B cell (primary cell): ENCODE results near the gene OR6C2. TPM values are rescaled to one million over a fixed set of nuclear protein-coding genes. Genes with fewer than 3 reads are reported as not detected.

Experiments used
- ATAC-seq: fragments of 200-7000 bp; cut with Tn5 transposase; one replicate; pipeline ENCODE4 v1.10.0; 2021; ENCODE audit warnings: low read depth, mild to moderate bottlenecking, moderate number of reproducible peaks, moderate library complexity
- CTCF ChIA-PET: fragments of 350-600 bp; sonication (Branson Sonifier 250); formaldehyde crosslinking; loops from one replicate; lab custom pipeline; 2021; ENCODE audit warnings: antibody characterized with exemption, inconsistent platforms; lab: Charles Lee
- POLR2A ChIA-PET: fragments of 350-600 bp; sonication (Branson Sonifier 250); formaldehyde crosslinking; loops from one replicate; lab custom pipeline; 2021; ENCODE audit warnings: antibody characterized with exemption; lab: Charles Lee
- DNase-seq: peaks from one replicate; pipeline ENCODE4 v3.0.0; 2013
- H2AFZ ChIP-seq: 2 replicates; pipeline ENCODE4 v1.6.1; 2012; ENCODE audit warnings: mild to moderate bottlenecking, low read depth, low read length; ENCODE audit not compliant: insufficient read depth, poor library complexity, severe bottlenecking
- H3K27ac ChIP-seq, 2 donors: 1 replicate in 1 of 2; 2 replicates in 1 of 2; pipeline ENCODE4 v1.5.1; 2012 to 2013; ENCODE audit warnings: low read length in 2 of 2, mild to moderate bottlenecking in 2 of 2, moderate library complexity in 1 of 2
- H3K27me3 ChIP-seq, 4 experiments: fragments of 200-600 bp in 1 of 4; sonication (generic) in 1 of 4; replicated peaks in 1 of 4; 1 replicate in 2 of 4; 2 replicates in 2 of 4; pipeline versions ENCODE4 v1.6.1 to v1.7.0; 2013 to 2016; ENCODE audit warnings: low read length in 3 of 4, mild to moderate bottlenecking in 2 of 4, mixed read lengths in 1 of 4, moderate library complexity in 1 of 4; ENCODE audit not compliant: insufficient read depth in 4 of 4, control insufficient read depth in 3 of 4; ENCODE audit errors: control extremely low read depth in 1 of 4
- H3K36me3 ChIP-seq, 2 experiments: replicated peaks in 1 of 2; 1 replicate in 1 of 2; 2 replicates in 1 of 2; pipeline versions ENCODE4 v1.6.1 to v1.7.1; 2013; ENCODE audit warnings: low read length in 1 of 2; ENCODE audit not compliant: insufficient read depth in 2 of 2, control insufficient read depth in 1 of 2; ENCODE audit errors: control extremely low read depth in 1 of 2, extremely low read depth in 1 of 2
- H3K4me1 ChIP-seq, 2 donors: fragments of 200-600 bp in 1 of 2; sonication (generic) in 1 of 2; 1 replicate in 1 of 2; 2 replicates in 1 of 2; pipeline versions ENCODE4 v1.5.1 to v1.6.1; 2013 to 2017; ENCODE audit warnings: low read length in 2 of 2; ENCODE audit not compliant: control insufficient read depth in 2 of 2, insufficient read depth in 2 of 2
- H3K4me2 ChIP-seq: replicated peaks from 2 replicates; pipeline ENCODE3; 2012; ENCODE audit warnings: mild to moderate bottlenecking, low read depth, low read length; ENCODE audit not compliant: poor library complexity, severe bottlenecking
- H3K4me3 ChIP-seq, 5 experiments: fragments of 200-600 bp in 1 of 5; sonication (generic) in 1 of 5; 1 replicate in 3 of 5; 2 replicates in 2 of 5; pipeline versions ENCODE4 v1.5.1 to v1.7.0; 2011 to 2016; ENCODE audit warnings: low read length in 4 of 5, mild to moderate bottlenecking in 4 of 5, low read depth in 2 of 5, control low read depth in 1 of 5, moderate library complexity in 1 of 5; ENCODE audit not compliant: insufficient read depth in 1 of 5; ENCODE audit errors: control extremely low read depth in 1 of 5, extremely low read depth in 1 of 5
- H3K79me2 ChIP-seq: fragments of 200-600 bp; sonication (generic); one replicate; pipeline ENCODE4 v1.6.0; 2016; ENCODE audit warnings: low read length; ENCODE audit not compliant: control insufficient read depth, insufficient read depth
- H3K9ac ChIP-seq: fragments of 200-600 bp; sonication (generic); 2 replicates; pipeline ENCODE4 v1.6.1; 2017; ENCODE audit warnings: mild to moderate bottlenecking, low read length, moderate library complexity
- H3K9me3 ChIP-seq, 3 donors: one replicate each; pipeline versions ENCODE4 v1.6.1 to v1.7.1; 2013; ENCODE audit warnings: low read length in 2 of 3; ENCODE audit not compliant: control insufficient read depth in 2 of 3, insufficient read depth in 1 of 3; ENCODE audit errors: control extremely low read depth in 1 of 3
- H4K20me1 ChIP-seq: 2 replicates; pipeline ENCODE4 v1.6.0; 2012; ENCODE audit warnings: mild to moderate bottlenecking, low read length; ENCODE audit not compliant: insufficient read depth, control insufficient read depth, poor library complexity, severe bottlenecking
- H3K27ac Mint-ChIP-seq: one replicate; pipeline ENCODE4 v1.8.0; 2021; ENCODE audit warnings: mixed read lengths
- H3K27me3 Mint-ChIP-seq: one replicate; pipeline ENCODE4 v1.8.0; 2021; ENCODE audit warnings: mixed read lengths
- H3K4me1 Mint-ChIP-seq: one replicate; pipeline ENCODE4 v1.8.0; 2021; ENCODE audit warnings: mixed read lengths
- H3K4me3 Mint-ChIP-seq: one replicate; pipeline ENCODE4 v1.8.0; 2021; ENCODE audit warnings: mixed read lengths
- H3K9me3 Mint-ChIP-seq: one replicate; pipeline ENCODE4 v1.8.0; 2022; ENCODE audit warnings: mixed read lengths; ENCODE audit not compliant: insufficient read depth
- EZH2 ChIP-seq: IDR thresholded peaks from 2 replicates; pipeline ENCODE4 v1.6.1; 2012; ENCODE audit warnings: borderline replicate concordance, low read depth, mild to moderate bottlenecking, moderate library complexity, low read length; ENCODE audit not compliant: insufficient read depth, poor library complexity, severe bottlenecking
- WGBS: methylation state at CpG from one replicate; pipeline ENCODE4 v1.1.5; 2013; ENCODE audit warnings: missing lambda C conversion rate; ENCODE audit not compliant: insufficient coverage; 5-methylcytosine and 5-hydroxymethylcytosine counted together
- intact Hi-C: fragments of 100-400 bp; cut with micrococcal nuclease; formaldehyde crosslinking; loops from one replicate; pipeline ENCODE4 v1.10.0; 2022
- polyA plus RNA-seq: library from polyadenylated mRNA; depleted of rRNA; stranded (reverse); fragments of >200 nt; gene quantifications from 2 replicates; pipeline ENCODE4 v1.2.3, GENCODE V29; 2012
- total RNA-seq, 2 donors: library from RNA; stranded (reverse); fragments of 120-200 nt in 1 of 2; gene quantifications; 1 replicate in 1 of 2; 2 replicates in 1 of 2; pipeline versions ENCODE4 v1.2.3 to v1.2.4, GENCODE V29; 2013 to 2022
- TF ChIP-seq, protein P1 (sequence below): fragments of 200-600 bp; IDR thresholded peaks from one replicate; pipeline ENCODE4 v1.8.0; 2022; ENCODE audit warnings: antibody characterized with exemption, mild to moderate bottlenecking

OR6C2 gene
- total and polyA plus RNA-seq, 2 donors (not counting 1 experiment from before 2014, with no cell fraction given) = not detected

- peaks cover 0 to 1% (median 0%) of the 10 kb centered on the region in 3 donors for H3K9me3 ChIP-seq
- H3K27ac ChIP-seq = no peak within 1 kb of the TSS
- H3K9ac ChIP-seq = no peak within 1 kb of the TSS
- CTCF ChIA-PET = no interaction called here
- no CpG with 5 or more reads among the region's 3 CpGs for WGBS
- POLR2A ChIA-PET = no interaction called here
- Mint-ChIP-seq H3K4me1 (peaks cover 36% of the 10 kb centered on the region), H3K27me3 (no peaks in the 10 kb centered on the region), H3K4me3 (peak within 1 kb of the TSS; percentile 10), H3K27ac (no peak within 1 kb of the TSS), H3K9me3 (no peaks in the 10 kb centered on the region)
- no peaks in the 10 kb centered on the region for H4K20me1 ChIP-seq
- H3K4me2 ChIP-seq = no peak within 1 kb of the TSS
- no peaks in the 10 kb centered on the region for H3K27me3 ChIP-seq
- ATAC-seq = no peak
- H2AFZ ChIP-seq = no peak within 1 kb of the TSS
- H3K4me1 ChIP-seq = peaks cover 16 to 33% of the 10 kb centered on the region in 2 donors
- no peak for TF ChIP-seq EZH2
- TF ChIP-seq, protein P1, sequence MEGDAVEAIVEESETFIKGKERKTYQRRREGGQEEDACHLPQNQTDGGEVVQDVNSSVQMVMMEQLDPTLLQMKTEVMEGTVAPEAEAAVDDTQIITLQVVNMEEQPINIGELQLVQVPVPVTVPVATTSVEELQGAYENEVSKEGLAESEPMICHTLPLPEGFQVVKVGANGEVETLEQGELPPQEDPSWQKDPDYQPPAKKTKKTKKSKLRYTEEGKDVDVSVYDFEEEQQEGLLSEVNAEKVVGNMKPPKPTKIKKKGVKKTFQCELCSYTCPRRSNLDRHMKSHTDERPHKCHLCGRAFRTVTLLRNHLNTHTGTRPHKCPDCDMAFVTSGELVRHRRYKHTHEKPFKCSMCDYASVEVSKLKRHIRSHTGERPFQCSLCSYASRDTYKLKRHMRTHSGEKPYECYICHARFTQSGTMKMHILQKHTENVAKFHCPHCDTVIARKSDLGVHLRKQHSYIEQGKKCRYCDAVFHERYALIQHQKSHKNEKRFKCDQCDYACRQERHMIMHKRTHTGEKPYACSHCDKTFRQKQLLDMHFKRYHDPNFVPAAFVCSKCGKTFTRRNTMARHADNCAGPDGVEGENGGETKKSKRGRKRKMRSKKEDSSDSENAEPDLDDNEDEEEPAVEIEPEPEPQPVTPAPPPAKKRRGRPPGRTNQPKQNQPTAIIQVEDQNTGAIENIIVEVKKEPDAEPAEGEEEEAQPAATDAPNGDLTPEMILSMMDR = no peak
- no peaks in the 10 kb centered on the region for H3K36me3 ChIP-seq
- no peak for DNase-seq
- no peak within 1 kb of the TSS for H3K4me3 ChIP-seq
- no peaks in the 10 kb centered on the region for H3K79me2 ChIP-seq
- intact Hi-C loops = no loop called here
Measured at GRCh38 chr12:55470088-55470829, 26.4 kb downstream of the OR6C2 start, which contains the start of gene OR6C70. OR6C70 (minus strand) TSS chr12:55470138; CDS start chr12:55470138, 0 bp downstream.

DNA sequence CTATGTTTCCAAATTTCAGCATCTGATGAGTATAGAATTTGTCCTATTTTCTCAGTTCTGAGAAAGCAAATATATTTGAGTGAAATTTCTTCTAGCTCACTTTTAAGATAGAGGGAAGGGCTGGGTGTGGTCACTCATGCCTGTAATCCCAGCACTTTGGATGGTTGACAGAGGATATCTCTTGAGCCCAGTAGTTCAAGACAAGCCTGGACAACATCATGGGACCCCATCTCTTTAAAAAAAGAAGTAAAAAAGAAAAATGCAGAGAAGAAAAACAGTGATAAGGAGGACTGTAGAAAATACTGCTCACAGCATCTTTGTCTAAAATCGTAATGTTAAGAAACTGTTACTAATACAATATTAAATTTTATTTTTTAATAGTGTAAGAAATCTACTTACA, 28.4 kb downstream of the OR6C2 start:
- CTCF ChIA-PET = no interaction called here

More for the DNA sequence above, 28.4 kb downstream of the OR6C2 start:
- WGBS = no CpG with 5 or more reads among the region's 1 CpG
- no peaks in the 10 kb centered on the region for H3K27me3 Mint-ChIP-seq
- no peak for ATAC-seq
- intact Hi-C loops = no loop called here
- POLR2A ChIA-PET = no interaction called here
- no peak for DNase-seq
- Histone ChIP-seq H3K79me2 (no peaks in the 10 kb centered on the region), H3K4me3 (no peak overlapping the region), H4K20me1 (no peaks in the 10 kb centered on the region), H3K9me3 (peaks cover 0 to 1% (median 0%) of the 10 kb centered on the region in 3 donors), H3K36me3 (no peaks in the 10 kb centered on the region), H3K4me1 (peaks cover 8 to 25% of the 10 kb centered on the region in 2 donors), H3K27ac (no peak overlapping the region), H3K4me2 (no peak overlapping the region), H3K27me3 (no peaks in the 10 kb centered on the region), H3K9ac (no peak overlapping the region), H2AFZ (no peak overlapping the region)
- peaks cover 26% of the 10 kb centered on the region for H3K4me1 Mint-ChIP-seq
- TF ChIP-seq, protein P1 = no peak
- TF ChIP-seq EZH2 = no peak
- no peak overlapping the region for H3K4me3 Mint-ChIP-seq
- H3K9me3 Mint-ChIP-seq = no peaks in the 10 kb centered on the region
- no peak overlapping the region for H3K27ac Mint-ChIP-seq
